Glomerular visceral epithelial cell (primary cell): Measurements from ENCODE around the gene GPC5.
"Not testable (repeated sequence)": the region's sequence is repeated elsewhere in the genome, so short reads cannot be mapped to it uniquely, and the experiment has no call there.

Source experiments
- DNase-seq: peaks from one replicate; pipeline ENCODE4 v3.0.0-alpha.2; 2016; ENCODE audit errors: extremely low spot score

GPC5 gene

GRCh38 chr13:91649456-91649855 lies 251.0 kb downstream of the GPC5 start:
- no peak for DNase-seq

- no peak for DNase-seq
Observed at GRCh38 chr13:91652404-91653301, 254.2 kb downstream of the GPC5 start.

GRCh38 chr13:91655731-91656130 lies 257.3 kb downstream of the GPC5 start:
- DNase-seq = no peak

- DNase-seq = no peak
Observed at GRCh38 chr13:91657283-91657682, 258.9 kb downstream of the GPC5 start.

GRCh38 chr13:91659256-91660075 lies 261.0 kb downstream of the GPC5 start:
- DNase-seq = no peak

- DNase-seq = no peak
Observed at GRCh38 chr13:91660076-91660415, 261.6 kb downstream of the GPC5 start.

- no peak for DNase-seq
Observed at GRCh38 chr13:91661692-91662490, 263.5 kb downstream of the GPC5 start.

- DNase-seq = no peak
Observed at GRCh38 chr13:91664039-91664438, 265.6 kb downstream of the GPC5 start.

- DNase-seq = no peak
Observed at GRCh38 chr13:91667486-91667885, 269.1 kb downstream of the GPC5 start.

GRCh38 chr13:91668866-91669495 lies 270.6 kb downstream of the GPC5 start:
- DNase-seq = no peak

- DNase-seq = not testable (repeated sequence)
Observed at GRCh38 chr13:91674347-91674746, 275.9 kb downstream of the GPC5 start.

- DNase-seq = no peak
Observed at GRCh38 chr13:91684746-91685145, 286.3 kb downstream of the GPC5 start.

GRCh38 chr13:91690944-91691343 lies 292.5 kb downstream of the GPC5 start:
- DNase-seq = no peak

GRCh38 chr13:91693466-91693865 lies 295.0 kb downstream of the GPC5 start:
- DNase-seq = no peak

GRCh38 chr13:91698308-91698707 lies 299.9 kb downstream of the GPC5 start:
- no peak for DNase-seq

- no peak for DNase-seq
Observed at GRCh38 chr13:91698767-91699166, 300.3 kb downstream of the GPC5 start.

GRCh38 chr13:91699863-91700262 lies 301.4 kb downstream of the GPC5 start:
- no peak for DNase-seq

GRCh38 chr13:91701975-91702374 lies 303.6 kb downstream of the GPC5 start:
- no peak for DNase-seq

GRCh38 chr13:91702411-91702810 lies 304.0 kb downstream of the GPC5 start:
- DNase-seq = no peak

- DNase-seq = no peak
Observed at GRCh38 chr13:91704398-91704797, 306.0 kb downstream of the GPC5 start.

GRCh38 chr13:91708558-91708957 lies 310.1 kb downstream of the GPC5 start:
- no peak for DNase-seq

GRCh38 chr13:91709180-91709579 lies 310.8 kb downstream of the GPC5 start:
- no peak for DNase-seq
